ENCODE data around the gene FAN1.

FAN1 gene

DNA sequence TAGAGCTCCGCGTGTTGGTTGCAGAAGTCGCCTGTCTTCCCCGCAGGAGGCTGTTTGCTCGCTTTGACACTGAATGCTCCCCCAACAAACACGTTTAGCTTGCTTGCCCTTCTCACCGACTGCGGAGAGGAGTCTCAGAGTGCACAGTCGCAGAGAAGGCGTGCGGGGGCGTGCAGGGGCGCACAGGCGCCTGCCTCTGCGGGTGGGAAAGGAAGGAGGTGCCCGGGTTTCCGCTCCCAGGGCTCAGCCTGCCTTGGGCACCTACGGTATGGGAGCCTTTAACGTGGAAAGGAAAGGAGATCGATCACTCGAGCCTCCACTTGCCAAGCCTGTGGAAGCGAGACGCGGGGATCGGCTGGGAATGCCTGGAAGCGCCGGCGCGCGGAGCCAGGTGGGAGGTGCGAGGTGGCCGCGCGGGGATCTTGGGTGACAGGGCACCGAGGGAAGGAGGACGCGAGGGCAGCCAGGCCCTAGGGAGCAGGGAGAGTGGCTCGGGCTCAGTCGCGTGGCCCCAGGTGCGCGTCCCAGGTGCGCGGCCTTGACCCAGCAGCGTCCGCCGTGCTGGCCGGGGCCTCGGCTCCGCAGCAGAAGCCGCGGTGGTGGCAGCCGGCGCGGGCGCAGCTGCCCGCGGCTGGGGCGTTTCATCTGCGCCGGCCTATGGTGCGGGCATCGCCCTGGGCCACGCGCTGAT lies at the start of gene FAN1:
FAN1 (plus strand) TSS at position 419 of the 691 bp plus-strand sequence. CDS start 749 bp downstream, outside the sequence.
- peak; percentile 81 for DNase-seq (ENCODE audit: low read depth)
- TF ChIP-seq, protein P1, sequence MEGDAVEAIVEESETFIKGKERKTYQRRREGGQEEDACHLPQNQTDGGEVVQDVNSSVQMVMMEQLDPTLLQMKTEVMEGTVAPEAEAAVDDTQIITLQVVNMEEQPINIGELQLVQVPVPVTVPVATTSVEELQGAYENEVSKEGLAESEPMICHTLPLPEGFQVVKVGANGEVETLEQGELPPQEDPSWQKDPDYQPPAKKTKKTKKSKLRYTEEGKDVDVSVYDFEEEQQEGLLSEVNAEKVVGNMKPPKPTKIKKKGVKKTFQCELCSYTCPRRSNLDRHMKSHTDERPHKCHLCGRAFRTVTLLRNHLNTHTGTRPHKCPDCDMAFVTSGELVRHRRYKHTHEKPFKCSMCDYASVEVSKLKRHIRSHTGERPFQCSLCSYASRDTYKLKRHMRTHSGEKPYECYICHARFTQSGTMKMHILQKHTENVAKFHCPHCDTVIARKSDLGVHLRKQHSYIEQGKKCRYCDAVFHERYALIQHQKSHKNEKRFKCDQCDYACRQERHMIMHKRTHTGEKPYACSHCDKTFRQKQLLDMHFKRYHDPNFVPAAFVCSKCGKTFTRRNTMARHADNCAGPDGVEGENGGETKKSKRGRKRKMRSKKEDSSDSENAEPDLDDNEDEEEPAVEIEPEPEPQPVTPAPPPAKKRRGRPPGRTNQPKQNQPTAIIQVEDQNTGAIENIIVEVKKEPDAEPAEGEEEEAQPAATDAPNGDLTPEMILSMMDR (IDR thresholded peaks at IDR 0.05; ENCODE audit: control insufficient read depth, extremely low read depth, insufficient read depth), result no peak; the same call in 1 of the 2 replicates
- peak within 1 kb of the TSS; percentile 68 for H3K4me3 ChIP-seq (ENCODE audit: low read depth, low read length)

DNA sequence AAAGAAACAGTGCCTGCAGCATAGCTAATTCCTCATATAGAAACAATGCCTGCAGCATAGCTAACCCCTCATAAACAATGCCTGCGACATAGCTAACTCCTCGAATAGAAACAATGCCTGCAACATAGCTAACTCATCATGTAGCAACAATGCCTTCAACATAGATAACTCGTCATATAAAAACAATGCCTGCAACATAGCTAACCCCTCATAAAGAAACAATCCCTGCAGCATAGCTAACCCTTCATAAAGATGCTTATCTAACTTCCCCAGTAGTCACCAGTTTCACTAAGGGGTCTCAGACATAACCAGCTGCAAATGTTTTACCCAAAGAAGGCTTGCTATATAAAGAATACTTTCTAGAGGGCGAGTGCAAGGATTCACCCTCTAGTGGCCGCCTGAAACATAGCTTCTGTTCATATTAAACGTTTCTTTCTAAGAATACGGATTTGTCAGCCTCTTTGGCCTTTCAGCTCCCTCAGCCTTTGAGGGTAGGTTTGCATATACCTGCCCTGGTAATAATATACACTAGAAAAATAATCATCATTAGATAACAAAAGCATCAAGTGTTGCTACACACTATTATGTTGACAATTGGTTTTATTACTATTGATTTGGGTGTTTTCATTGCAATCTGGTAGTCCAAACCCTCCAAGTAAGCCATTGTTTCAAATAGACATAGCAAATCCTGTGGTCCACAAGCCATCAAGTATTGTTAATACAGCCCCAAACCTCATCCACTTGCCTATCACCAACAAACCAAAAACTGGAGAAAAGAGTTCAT lies 44.4 kb upstream of the FAN1 start:
- no peak overlapping the region for H3K4me3 ChIP-seq (ENCODE audit: low read depth, low read length)
- no peak for DNase-seq (ENCODE audit: low read depth)
- TF ChIP-seq, protein P1 (IDR thresholded peaks at IDR 0.05; ENCODE audit: control insufficient read depth, extremely low read depth, insufficient read depth), result peak; percentile 65

DNA sequence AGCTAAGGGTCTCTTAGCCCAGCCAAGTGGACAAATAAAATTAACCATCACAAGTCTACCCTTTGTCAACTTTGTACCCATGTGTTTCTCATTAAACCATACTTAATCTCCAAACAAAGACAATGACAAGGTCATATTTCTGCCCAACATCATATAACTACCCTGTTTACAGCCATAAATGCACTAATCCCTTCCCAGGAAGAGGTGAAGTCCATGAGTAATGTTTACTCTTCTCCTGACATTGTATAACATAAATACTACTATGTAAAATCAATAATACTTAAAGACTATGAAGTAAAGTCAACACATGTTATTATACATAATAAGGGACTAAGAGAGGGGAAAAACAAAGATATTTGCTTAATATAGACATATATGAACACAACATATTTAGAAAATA lies 38.5 kb upstream of the FAN1 start:
- H3K4me3 ChIP-seq (ENCODE audit: low read depth, low read length), result no peak overlapping the region
- TF ChIP-seq, protein P1 (IDR thresholded peaks at IDR 0.05; ENCODE audit: control insufficient read depth, extremely low read depth, insufficient read depth), result no peak
- no peak for DNase-seq (ENCODE audit: low read depth)

DNA sequence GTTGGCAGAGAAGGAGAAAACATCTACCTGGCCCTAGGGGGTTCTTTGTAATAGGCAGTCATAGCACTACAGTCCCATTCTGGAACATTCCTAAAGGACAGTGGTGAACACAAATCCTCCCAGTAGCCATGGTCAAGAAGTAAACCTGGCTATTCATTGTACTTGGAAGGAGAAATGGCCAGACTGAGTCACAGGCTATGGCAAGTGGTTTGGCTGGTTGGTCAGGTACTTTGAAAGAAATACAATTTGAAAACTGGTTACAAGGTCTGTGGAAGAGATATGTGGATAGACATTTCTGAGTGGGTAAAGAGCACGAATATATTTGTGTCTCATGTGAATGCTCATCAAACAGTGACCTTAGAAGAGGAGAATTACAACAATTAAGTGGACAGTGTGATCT lies 33.0 kb upstream of the FAN1 start:
- TF ChIP-seq, protein P1 (IDR thresholded peaks at IDR 0.05; ENCODE audit: control insufficient read depth, extremely low read depth, insufficient read depth), result no peak
- no peak for DNase-seq (ENCODE audit: low read depth)
- no peak overlapping the region for H3K4me3 ChIP-seq (ENCODE audit: low read depth, low read length)

DNA sequence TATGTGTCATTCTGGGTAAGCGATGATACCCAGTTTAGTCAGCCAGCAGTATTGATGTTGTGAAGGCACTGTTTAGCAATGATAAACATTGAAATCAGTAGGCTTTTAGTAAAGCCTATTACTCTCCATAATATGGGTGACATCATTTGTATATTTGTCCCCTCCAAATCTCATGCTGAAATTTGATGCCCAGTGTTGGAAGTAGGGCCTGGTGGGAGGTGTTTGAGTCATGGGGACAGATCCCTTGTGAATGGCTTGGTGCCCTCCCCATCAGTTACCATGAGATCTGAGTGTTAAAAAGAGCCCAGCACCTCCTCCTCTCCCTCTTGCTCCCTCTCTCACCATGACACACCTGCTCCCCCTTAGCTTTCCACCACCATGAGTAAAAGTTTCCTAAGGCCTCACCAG lies 31.4 kb upstream of the FAN1 start:
- H3K4me3 ChIP-seq (ENCODE audit: low read depth, low read length), result no peak overlapping the region
- TF ChIP-seq, protein P1 (IDR thresholded peaks at IDR 0.05; ENCODE audit: control insufficient read depth, extremely low read depth, insufficient read depth), result no peak
- DNase-seq (ENCODE audit: low read depth), result no peak

DNA sequence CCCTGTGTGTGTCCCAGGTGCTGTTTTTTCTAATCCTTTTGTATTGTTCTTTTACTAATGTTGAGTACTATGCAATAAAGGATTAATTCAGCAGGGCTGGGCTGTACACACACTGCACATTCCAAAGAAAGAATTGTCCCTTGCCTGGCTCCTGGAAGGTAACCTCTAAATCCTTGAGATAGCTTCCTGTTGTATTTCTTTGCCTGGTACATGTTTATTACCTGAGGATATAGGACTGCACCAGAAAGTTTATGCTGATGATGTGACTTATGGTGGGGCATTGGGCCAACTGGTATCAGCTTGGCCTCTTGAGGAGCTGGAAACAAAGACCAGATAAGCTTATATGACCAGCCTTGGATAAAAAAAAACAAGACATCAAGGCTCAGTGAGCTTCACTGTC lies 26.6 kb upstream of the FAN1 start:
- TF ChIP-seq, protein P1 (IDR thresholded peaks at IDR 0.05; ENCODE audit: control insufficient read depth, extremely low read depth, insufficient read depth), result no peak
- no peak for DNase-seq (ENCODE audit: low read depth)
- H3K4me3 ChIP-seq (ENCODE audit: low read depth, low read length), result no peak overlapping the region
